Heart right ventricle (tissue), 16 donors: ENCODE data around the gene SPOCK2. TPM values are rescaled to one million over a fixed set of nuclear protein-coding genes. Genes with fewer than 3 reads are reported as not detected.

Experiments
- ATAC-seq, 8 donors: fragments of 200-7000 bp; cut with Tn5 transposase; one replicate each; pipeline ENCODE4 v1.9.1; 2020; ENCODE audit warnings: mild to moderate bottlenecking in 8 of 8, moderate library complexity in 8 of 8, moderate number of reproducible peaks in 1 of 8
- DNase-seq, 2 donors: peaks; one replicate each; pipeline ENCODE4 v3.0.0-alpha.2; 2020
- H3K27ac ChIP-seq, 10 donors: fragments of 200-600 bp; sonication (generic) in 2 of 10; one replicate each; pipeline versions ENCODE4 v1.5.0 to v1.8.0; 2020 to 2022; ENCODE audit warnings: mild to moderate bottlenecking in 3 of 10
- H3K27me3 ChIP-seq, 7 donors: fragments of 200-600 bp; one replicate each; pipeline ENCODE4 v1.8.0; 2021 to 2022; ENCODE audit warnings: mild to moderate bottlenecking in 2 of 7
- H3K36me3 ChIP-seq, 9 donors: fragments of 200-600 bp; sonication (generic) in 1 of 9; one replicate each; pipeline versions ENCODE4 v1.5.0 to v1.8.0; 2020 to 2022; ENCODE audit warnings: mild to moderate bottlenecking in 2 of 9
- H3K4me1 ChIP-seq, 9 donors: fragments of 200-600 bp; sonication (generic) in 1 of 9; one replicate each; pipeline versions ENCODE4 v1.5.0 to v1.8.0; 2020 to 2022; ENCODE audit warnings: mild to moderate bottlenecking in 4 of 9
- H3K4me3 ChIP-seq, 10 donors: fragments of 200-600 bp; sonication (generic) in 2 of 10; one replicate each; pipeline versions ENCODE4 v1.5.0 to v1.8.0; 2020 to 2022; ENCODE audit warnings: mild to moderate bottlenecking in 7 of 10, moderate library complexity in 2 of 10
- H3K9me3 ChIP-seq, 11 donors: fragments of 200-600 bp in 10 of 11; sonication (generic) in 2 of 11; one replicate each; pipeline versions ENCODE4 v1.5.0 to v1.8.0; 2013 to 2022; ENCODE audit warnings: mild to moderate bottlenecking in 2 of 11, control low read depth in 1 of 11, moderate library complexity in 1 of 11
- CTCF ChIP-seq, 9 donors: fragments of 200-600 bp; sonication (generic) in 2 of 9; IDR thresholded peaks; one replicate each; pipeline versions ENCODE4 v1.5.0 to v1.8.0; 2021 to 2022; ENCODE audit warnings: antibody characterized with exemption in 9 of 9, mild to moderate bottlenecking in 5 of 9, moderate library complexity in 1 of 9
- WGBS, 2 donors: extraction: QIAGEN DNeasy Blood & Tissue Kit; methylation state at CpG; one replicate each; pipeline ENCODE4 v1.1.7; 2013; ENCODE audit warnings: inconsistent platforms in 1 of 2; 5-methylcytosine and 5-hydroxymethylcytosine counted together
- intact Hi-C, 10 donors: fragments of 100-400 bp; cut with DNase I; formaldehyde crosslinking; loops; one replicate each; pipeline versions ENCODE4 v1.11.1 to v1.14.2; 2022
- polyA plus RNA-seq, 2 donors: library from polyadenylated mRNA; stranded (reverse); fragments of 200-250 nt; gene quantifications; one replicate each; pipeline ENCODE4 v1.2.3, GENCODE V29; 2013
- total RNA-seq, 10 donors: library from RNA; stranded (reverse); fragmentation: NEBNext Ultra II Directional in 3 of 10; extraction: Animal tissue kit (Norgen Biotek cat#: 25700) in 3 of 10; gene quantifications; one replicate each; pipeline versions ENCODE4 v1.2.1 to v1.2.4, GENCODE V29; 2021 to 2023
- donor health status: Arrhythmogenic right ventricular cardiomyopathy.
- donor health status: ischemic (EF 13 %, LVEDD 7.1; RV severe dilation, severe dysfunction).
- donor health status: healthy with polysubstance abuse.
- donor health status: DM: no; HTN: yes; CAD: no.
- donor health status: DM: no; HTN: no; CAD: no.
- donor health status: ischemic (EF 25% LVEDD 6.9; RV normal size, moderate dysfunction).
- donor health status: ischemic (EF 25% LVEDD 5.7; RV mildly dilated, moderate dysfunction).
- donor health status: healthy.
- donor health status: DM: yes; HTN: yes; CAD: no.
- donor health status: Ischemic cardiomyopathy.
- donor health status: ischemic (EF 35%, LVEDD 5.7; RV mildly dilated, moderate dysfunction).
- donor health status: nonischemic (EF 11% LVEDD 7.7; RV severe dilation, severe dysfunction).
- donor health status: DM: yes; HTN: yes; CAD: no.
- donor health status: PGD.
- donor health status: ischemic (EF 29% LVEDD 5.4; RV normal size, mild dysfunction).
- donor health status: nonischemic (EF 23%, LVEDD 6.1; RV moderate dilation, normal function).

SPOCK2 gene
- total and polyA plus RNA-seq, 12 donors = 3.5 to 13.4 (median 6.9) TPM

- H3K9me3 ChIP-seq = no peaks in the 10 kb centered on the region
- ATAC-seq (no peak), DNase-seq (no peak)
- peaks cover 0 to 20% (median 8%) of the 10 kb centered on the region in 7 donors for H3K27me3 ChIP-seq
- H3K36me3 ChIP-seq = peaks cover 0 to 34% (median 6%) of the 10 kb centered on the region in 9 donors
- 73 to 88% methylated on average over 4 of the region's 4 CpGs for WGBS, 2 donors
- peaks cover 8 to 33% (median 26%) of the 10 kb centered on the region in 9 donors for H3K4me1 ChIP-seq
- no peak for TF ChIP-seq CTCF (IDR thresholded peaks at IDR 0.05)
- intact Hi-C loops = no loop called here
- H3K27ac ChIP-seq = no peak overlapping the region
- H3K4me3 ChIP-seq = no peak overlapping the region
These were observed 5.1 kb upstream of the SPOCK2 start for GRCh38 chr10:72093450-72093849.

- TF ChIP-seq CTCF (IDR thresholded peaks at IDR 0.05) = no peak
- Histone ChIP-seq H3K9me3 (no peaks in the 10 kb centered on the region), H3K4me3 (no peak overlapping the region), H3K4me1 (peaks cover 10 to 38% (median 29%) of the 10 kb centered on the region in 9 donors), H3K27me3 (peaks cover 2 to 25% (median 12%) of the 10 kb centered on the region in 7 donors), H3K36me3 (peaks cover 0 to 34% (median 6%) of the 10 kb centered on the region in 9 donors), H3K27ac (no peak overlapping the region)
- intact Hi-C loops = no loop called here
- ATAC-seq = no peak
- whole genome bisulfite sequencing, 2 donors = 96 to 97% methylated on average over 2 of the region's 2 CpGs
- DNase-seq = no peak
These were observed 4.6 kb upstream of the SPOCK2 start for GRCh38 chr10:72092987-72093386.

- Histone ChIP-seq H3K27me3 (peaks cover 5 to 31% (median 17%) of the 10 kb centered on the region in 7 donors), H3K4me1 (peaks cover 14 to 42% (median 29%) of the 10 kb centered on the region in 9 donors), H3K4me3 (no peak overlapping the region), H3K36me3 (peaks cover 0 to 34% (median 6%) of the 10 kb centered on the region in 9 donors), H3K27ac (no peak overlapping the region), H3K9me3 (no peaks in the 10 kb centered on the region)
- 95 to 96% methylated on average over 8 of the region's 8 CpGs for WGBS, 2 donors
- TF ChIP-seq CTCF (IDR thresholded peaks at IDR 0.05) = no peak
- DNase-seq = no peak
- intact Hi-C loops = no loop called here
- no peak for ATAC-seq
These were observed 4.0 kb upstream of the SPOCK2 start for GRCh38 chr10:72092171-72092924.

- no peak for TF ChIP-seq CTCF (IDR thresholded peaks at IDR 0.05)
- H3K27me3 ChIP-seq = peaks cover 5 to 32% (median 19%) of the 10 kb centered on the region in 7 donors
- ATAC-seq (no peak), DNase-seq (no peak)
- peaks cover 0 to 14% (median 0%) of the 10 kb centered on the region in 9 donors for H3K36me3 ChIP-seq
- H3K4me1 ChIP-seq = peaks cover 13 to 41% (median 37%) of the 10 kb centered on the region in 9 donors
- WGBS, 2 donors = 96 to 100% methylated on average over 3 of the region's 3 CpGs
- no peak overlapping the region for H3K4me3 ChIP-seq
- peak overlapping the region in 3 of 10 donors; percentile 11 to 61 (median 54) for H3K27ac ChIP-seq
- intact Hi-C loops = no loop called here
- no peaks in the 10 kb centered on the region for H3K9me3 ChIP-seq
These were observed 2.0 kb upstream of the SPOCK2 start for GRCh38 chr10:72090326-72090725.
